B cell (primary cell): ENCODE results near the gene STK24. TPM values are rescaled to one million over a fixed set of nuclear protein-coding genes. Genes with fewer than 3 reads are reported as not detected.

ENCODE experiments used
- ATAC-seq: fragments of 200-7000 bp; cut with Tn5 transposase; one replicate; pipeline ENCODE4 v1.10.0; 2021; ENCODE audit warnings: low read depth, mild to moderate bottlenecking, moderate number of reproducible peaks, moderate library complexity
- CTCF ChIA-PET: fragments of 350-600 bp; sonication (Branson Sonifier 250); formaldehyde crosslinking; loops from one replicate; lab custom pipeline; 2021; ENCODE audit warnings: antibody characterized with exemption, inconsistent platforms; lab: Charles Lee
- POLR2A ChIA-PET: fragments of 350-600 bp; sonication (Branson Sonifier 250); formaldehyde crosslinking; loops from one replicate; lab custom pipeline; 2021; ENCODE audit warnings: antibody characterized with exemption; lab: Charles Lee
- DNase-seq: peaks from one replicate; pipeline ENCODE4 v3.0.0; 2013
- H2AFZ ChIP-seq: 2 replicates; pipeline ENCODE4 v1.6.1; 2012; ENCODE audit warnings: mild to moderate bottlenecking, low read depth, low read length; ENCODE audit not compliant: insufficient read depth, poor library complexity, severe bottlenecking
- H3K27ac ChIP-seq, 2 donors: 1 replicate in 1 of 2; 2 replicates in 1 of 2; pipeline ENCODE4 v1.5.1; 2012 to 2013; ENCODE audit warnings: low read length in 2 of 2, mild to moderate bottlenecking in 2 of 2, moderate library complexity in 1 of 2
- H3K27me3 ChIP-seq, 4 experiments: fragments of 200-600 bp in 1 of 4; sonication (generic) in 1 of 4; replicated peaks in 1 of 4; 1 replicate in 2 of 4; 2 replicates in 2 of 4; pipeline versions ENCODE4 v1.6.1 to v1.7.0; 2013 to 2016; ENCODE audit warnings: low read length in 3 of 4, mild to moderate bottlenecking in 2 of 4, mixed read lengths in 1 of 4, moderate library complexity in 1 of 4; ENCODE audit not compliant: insufficient read depth in 4 of 4, control insufficient read depth in 3 of 4; ENCODE audit errors: control extremely low read depth in 1 of 4
- H3K36me3 ChIP-seq, 2 experiments: replicated peaks in 1 of 2; 1 replicate in 1 of 2; 2 replicates in 1 of 2; pipeline versions ENCODE4 v1.6.1 to v1.7.1; 2013; ENCODE audit warnings: low read length in 1 of 2; ENCODE audit not compliant: insufficient read depth in 2 of 2, control insufficient read depth in 1 of 2; ENCODE audit errors: control extremely low read depth in 1 of 2, extremely low read depth in 1 of 2
- H3K4me1 ChIP-seq, 2 donors: fragments of 200-600 bp in 1 of 2; sonication (generic) in 1 of 2; 1 replicate in 1 of 2; 2 replicates in 1 of 2; pipeline versions ENCODE4 v1.5.1 to v1.6.1; 2013 to 2017; ENCODE audit warnings: low read length in 2 of 2; ENCODE audit not compliant: control insufficient read depth in 2 of 2, insufficient read depth in 2 of 2
- H3K4me2 ChIP-seq: replicated peaks from 2 replicates; pipeline ENCODE3; 2012; ENCODE audit warnings: mild to moderate bottlenecking, low read depth, low read length; ENCODE audit not compliant: poor library complexity, severe bottlenecking
- H3K4me3 ChIP-seq, 5 experiments: fragments of 200-600 bp in 1 of 5; sonication (generic) in 1 of 5; 1 replicate in 3 of 5; 2 replicates in 2 of 5; pipeline versions ENCODE4 v1.5.1 to v1.7.0; 2011 to 2016; ENCODE audit warnings: low read length in 4 of 5, mild to moderate bottlenecking in 4 of 5, low read depth in 2 of 5, control low read depth in 1 of 5, moderate library complexity in 1 of 5; ENCODE audit not compliant: insufficient read depth in 1 of 5; ENCODE audit errors: control extremely low read depth in 1 of 5, extremely low read depth in 1 of 5
- H3K79me2 ChIP-seq: fragments of 200-600 bp; sonication (generic); one replicate; pipeline ENCODE4 v1.6.0; 2016; ENCODE audit warnings: low read length; ENCODE audit not compliant: control insufficient read depth, insufficient read depth
- H3K9ac ChIP-seq: fragments of 200-600 bp; sonication (generic); 2 replicates; pipeline ENCODE4 v1.6.1; 2017; ENCODE audit warnings: mild to moderate bottlenecking, low read length, moderate library complexity
- H3K9me3 ChIP-seq, 3 donors: one replicate each; pipeline versions ENCODE4 v1.6.1 to v1.7.1; 2013; ENCODE audit warnings: low read length in 2 of 3; ENCODE audit not compliant: control insufficient read depth in 2 of 3, insufficient read depth in 1 of 3; ENCODE audit errors: control extremely low read depth in 1 of 3
- H4K20me1 ChIP-seq: 2 replicates; pipeline ENCODE4 v1.6.0; 2012; ENCODE audit warnings: mild to moderate bottlenecking, low read length; ENCODE audit not compliant: insufficient read depth, control insufficient read depth, poor library complexity, severe bottlenecking
- H3K27ac Mint-ChIP-seq: one replicate; pipeline ENCODE4 v1.8.0; 2021; ENCODE audit warnings: mixed read lengths
- H3K27me3 Mint-ChIP-seq: one replicate; pipeline ENCODE4 v1.8.0; 2021; ENCODE audit warnings: mixed read lengths
- H3K4me1 Mint-ChIP-seq: one replicate; pipeline ENCODE4 v1.8.0; 2021; ENCODE audit warnings: mixed read lengths
- H3K4me3 Mint-ChIP-seq: one replicate; pipeline ENCODE4 v1.8.0; 2021; ENCODE audit warnings: mixed read lengths
- H3K9me3 Mint-ChIP-seq: one replicate; pipeline ENCODE4 v1.8.0; 2022; ENCODE audit warnings: mixed read lengths; ENCODE audit not compliant: insufficient read depth
- CTCF ChIP-seq: fragments of 200-600 bp; IDR thresholded peaks from one replicate; pipeline ENCODE4 v1.8.0; 2022; ENCODE audit warnings: antibody characterized with exemption, mild to moderate bottlenecking
- EZH2 ChIP-seq: IDR thresholded peaks from 2 replicates; pipeline ENCODE4 v1.6.1; 2012; ENCODE audit warnings: borderline replicate concordance, low read depth, mild to moderate bottlenecking, moderate library complexity, low read length; ENCODE audit not compliant: insufficient read depth, poor library complexity, severe bottlenecking
- WGBS: methylation state at CpG from one replicate; pipeline ENCODE4 v1.1.5; 2013; ENCODE audit warnings: missing lambda C conversion rate; ENCODE audit not compliant: insufficient coverage; 5-methylcytosine and 5-hydroxymethylcytosine counted together
- intact Hi-C: fragments of 100-400 bp; cut with micrococcal nuclease; formaldehyde crosslinking; loops from one replicate; pipeline ENCODE4 v1.10.0; 2022
- polyA plus RNA-seq: library from polyadenylated mRNA; depleted of rRNA; stranded (reverse); fragments of >200 nt; gene quantifications from 2 replicates; pipeline ENCODE4 v1.2.3, GENCODE V29; 2012
- total RNA-seq, 2 donors: library from RNA; stranded (reverse); fragments of 120-200 nt in 1 of 2; gene quantifications; 1 replicate in 1 of 2; 2 replicates in 1 of 2; pipeline versions ENCODE4 v1.2.3 to v1.2.4, GENCODE V29; 2013 to 2022

The STK24 gene
- total and polyA plus RNA-seq, 2 donors (not counting 1 experiment from before 2014, with no cell fraction given) = 47.2 to 117 TPM

- Histone ChIP-seq H3K9me3 (no peaks in the 10 kb centered on the region), H3K27ac (no peak overlapping the region), H3K36me3 (peaks cover 3 to 71% of the 10 kb centered on the region in 2 experiments), H3K9ac (no peak overlapping the region), H3K4me1 (no peaks in the 10 kb centered on the region), H4K20me1 (peaks cover 8% of the 10 kb centered on the region), H3K79me2 (no peaks in the 10 kb centered on the region), H3K4me2 (no peak overlapping the region), H3K4me3 (no peak overlapping the region), H2AFZ (no peak overlapping the region), H3K27me3 (no peaks in the 10 kb centered on the region)
- DNase-seq (no peak), ATAC-seq (no peak)
- WGBS = 97% methylated on average over 3 of the region's 15 CpGs
- Mint-ChIP-seq H3K4me3 (no peak overlapping the region), H3K27me3 (no peaks in the 10 kb centered on the region), H3K27ac (no peak overlapping the region), H3K9me3 (no peaks in the 10 kb centered on the region), H3K4me1 (peaks cover 2% of the 10 kb centered on the region)
- intact Hi-C loops = no loop called here
- ChIA-PET POLR2A (interaction anchor here (0.5 kb wide), 1 partner anchor 117 kb away, joined by 5 read pairs; no protein-coding TSS in a partner anchor), CTCF (no interaction called here)
- TF ChIP-seq CTCF (no peak), EZH2 (no peak)
These were observed 123.8 kb downstream of the STK24 start for GRCh38 chr13:98452851-98453843.
